NB4 (cell line): ENCODE data around the gene TRAF3IP3.

Experiments used
- CTCF ChIP-seq: IDR thresholded peaks from one replicate; pipeline ENCODE4 v1.5.1; 2012; ENCODE audit warnings: low read depth, low read length
- MYC ChIP-seq: IDR thresholded peaks from 2 replicates; pipeline ENCODE4 v1.6.1; 2011; ENCODE audit warnings: low read depth, low read length

- TF ChIP-seq CTCF = no peak
- TF ChIP-seq MYC = no peak
Observed at GRCh38 chr1:209808059-209808581, 52.3 kb downstream of the TRAF3IP3 start.
